ENCODE results near the gene KLHDC9. TPM values are rescaled to one million over a fixed set of nuclear protein-coding genes. Genes with fewer than 3 reads are reported as not detected.

The KLHDC9 gene
- total and polyA plus RNA-seq, 9 of the 15 experiments (the other 6 are each of a cell fraction or from before 2014, with no cell fraction given): not detected

GRCh38 chr1:161137881-161138280 lies 39.7 kb downstream of the KLHDC9 start:
- DNase-seq (ENCODE audit: extremely low read depth in 1 of 4, low spot score in 3 of 4) (no peak), ATAC-seq (no peak), FAIRE-seq (no peak)
- TF ChIP-seq RREB1 (CRISPR knock-in tag; IDR thresholded peaks at IDR 0.05) (no peak), E2F3 (CRISPR knock-in tag; IDR thresholded peaks at IDR 0.05) (no peak), CC2D1A (IDR thresholded peaks at IDR 0.05) (no peak), GATAD2B (IDR thresholded peaks at IDR 0.05; ENCODE audit: borderline replicate concordance) (no peak), PURB (CRISPR knock-in tag; IDR thresholded peaks at IDR 0.05; ENCODE audit: low read depth) (no peak), KDM4B (IDR thresholded peaks at IDR 0.05; ENCODE audit: borderline replicate concordance in 2 of 2, low read depth in 1 of 2) (no peak), C11orf30 (IDR thresholded peaks at IDR 0.05; ENCODE audit: low read depth) (no peak)
- no peak overlapping the region for H3K27ac ChIP-seq (ENCODE audit: extremely low read depth, low read depth, low read length)
- CTCF ChIA-PET (ENCODE audit: low intra/inter-chr PET ratio): interaction anchor here (0.5 to 0.7 kb wide), 2 partner anchors 66 to 195 kb away, joined by 3 to 5 read pairs; no protein-coding TSS in a partner anchor
- peaks cover 23% of the 10 kb centered on the region for H3K79me2 ChIP-seq (ENCODE audit: control insufficient read depth, insufficient read depth, low read length)
- H3K4me2 ChIP-seq (ENCODE audit: insufficient read depth, low read length): no peak overlapping the region
- WGBS (ENCODE audit: insufficient coverage, low coverage, missing lambda C conversion rate): 82% methylated on average over 3 of the region's 3 CpGs
- H3K27me3 ChIP-seq (ENCODE audit: control insufficient read depth in 2 of 2, insufficient read depth in 2 of 2, low read length in 2 of 2): no peaks in the 10 kb centered on the region
- H3K4me3 ChIP-seq: no peak overlapping the region
- H3K9ac ChIP-seq (ENCODE audit: insufficient read depth in 1 of 2, low read depth in 2 of 2, low read length in 2 of 2): no peak overlapping the region
- no peaks in the 10 kb centered on the region for H3K9me1 ChIP-seq (ENCODE audit: control insufficient read depth, insufficient read depth, low read length)
- intact Hi-C loops (cut with micrococcal nuclease) (loop anchor here (2.0 to 10.0 kb wide), 4 partner anchors 41 to 413 kb away; no protein-coding TSS in a partner anchor), in situ Hi-C loops (cut with MboI) (no loop called here)
- POLR2A ChIA-PET: interaction anchor here (0.5 to 3.3 kb wide), 6 partner anchors 10 to 179 kb away, joined by 3 to 12 read pairs (median 4); partner anchors contain the start of genes UFC1 and USF1
- no peaks in the 10 kb centered on the region for H3K9me3 ChIP-seq (replicated peaks; ENCODE audit: control insufficient read depth, insufficient read depth, low read depth, low read length)
- H2AFZ ChIP-seq (ENCODE audit: low read depth, low read length): no peak overlapping the region
- H3K4me1 ChIP-seq (replicated peaks in 1 of 2; ENCODE audit: control insufficient read depth in 2 of 2, insufficient read depth in 2 of 2, low read length in 2 of 2): peaks cover 0 to 8% of the 10 kb centered on the region in 2 experiments; a peak in 3 of 5 replicates
- H4K20me1 ChIP-seq (replicated peaks; ENCODE audit: control insufficient read depth, insufficient read depth, low read length): no peaks in the 10 kb centered on the region
- H3K36me3 ChIP-seq (ENCODE audit: control insufficient read depth, insufficient read depth, low read length): peaks cover 2% of the 10 kb centered on the region; the same call in 1 of the 3 replicates
- BruUV-seq (replicated peaks): no TSS peak

Data from K562 (cell line).